Liver (tissue), 9 donors: ENCODE data around the gene TXNDC11. TPM values are rescaled to one million over a fixed set of nuclear protein-coding genes. Genes with fewer than 3 reads are reported as not detected.

ENCODE experiments used
- DNase-seq: peaks from one replicate; pipeline ENCODE4 v3.0.0-alpha.2; 2017; ENCODE audit warnings: low spot score
- H3K27ac ChIP-seq, 2 donors: one replicate each; pipeline ENCODE4 v1.7.0; 2013; ENCODE audit warnings: inconsistent platforms in 2 of 2, low read length in 2 of 2, control low read depth in 1 of 2, low read depth in 1 of 2, mild to moderate bottlenecking in 1 of 2
- H3K27me3 ChIP-seq, 4 donors: one replicate each; pipeline versions ENCODE4 v1.6.1 to v1.7.0; 2013; ENCODE audit warnings: low read length in 3 of 4, inconsistent platforms in 1 of 4, mild to moderate bottlenecking in 1 of 4, moderate library complexity in 1 of 4; ENCODE audit not compliant: control insufficient read depth in 4 of 4, insufficient read depth in 4 of 4
- H3K36me3 ChIP-seq, 4 donors: one replicate each; pipeline versions ENCODE4 v1.6.1 to v1.7.0; 2013; ENCODE audit warnings: low read length in 3 of 4, mild to moderate bottlenecking in 3 of 4, low read depth in 1 of 4, moderate library complexity in 1 of 4; ENCODE audit not compliant: control insufficient read depth in 4 of 4, insufficient read depth in 3 of 4
- H3K4me1 ChIP-seq, 4 donors: one replicate each; pipeline versions ENCODE4 v1.6.1 to v1.7.0; 2013; ENCODE audit warnings: low read length in 3 of 4, mild to moderate bottlenecking in 3 of 4, moderate library complexity in 1 of 4; ENCODE audit not compliant: control insufficient read depth in 4 of 4, insufficient read depth in 4 of 4
- H3K4me3 ChIP-seq, 3 donors: one replicate each; pipeline versions ENCODE4 v1.6.1 to v1.7.0; 2013; ENCODE audit warnings: low read length in 3 of 3, control low read depth in 1 of 3, low read depth in 1 of 3, mild to moderate bottlenecking in 1 of 3
- H3K9ac ChIP-seq, 2 donors: one replicate each; pipeline ENCODE4 v1.7.0; 2013; ENCODE audit warnings: low read length in 2 of 2, mild to moderate bottlenecking in 2 of 2, moderate library complexity in 2 of 2, control low read depth in 1 of 2, low read depth in 1 of 2
- H3K9me3 ChIP-seq, 4 donors: one replicate each; pipeline versions ENCODE4 v1.6.1 to v1.7.0; 2013; ENCODE audit warnings: low read length in 3 of 4; ENCODE audit not compliant: control insufficient read depth in 4 of 4
- ATF3 ChIP-seq: IDR thresholded peaks from 2 replicates; pipeline ENCODE4 v1.6.1; 2016; ENCODE audit warnings: antibody characterized with exemption
- EGR1 ChIP-seq, 2 donors: IDR thresholded peaks; 2 replicates each; pipeline ENCODE4 v1.6.1; 2016 to 2018; ENCODE audit warnings: antibody characterized with exemption in 2 of 2, low read depth in 2 of 2
- FOXA1 ChIP-seq: IDR thresholded peaks from 2 replicates; pipeline ENCODE4 v1.6.1; 2016; ENCODE audit warnings: antibody characterized with exemption
- FOXA2 ChIP-seq: IDR thresholded peaks from 2 replicates; pipeline ENCODE4 v1.6.1; 2016; ENCODE audit warnings: antibody characterized with exemption
- GABPA ChIP-seq, 2 donors: IDR thresholded peaks in 1 of 2; conservative IDR thresholded peaks in 1 of 2; 2 replicates each; pipeline ENCODE4 v1.6.1; 2016; ENCODE audit warnings: antibody characterized with exemption in 2 of 2, mild to moderate bottlenecking in 1 of 2, moderate library complexity in 1 of 2
- HNF4A ChIP-seq, 2 donors: conservative IDR thresholded peaks; 2 replicates each; pipeline ENCODE4 v1.6.1; 2016; ENCODE audit warnings: antibody characterized with exemption in 2 of 2, mild to moderate bottlenecking in 2 of 2
- HNF4G ChIP-seq: IDR thresholded peaks from 2 replicates; pipeline ENCODE4 v1.6.1; 2016; ENCODE audit warnings: antibody characterized with exemption
- JUND ChIP-seq, 2 donors: IDR thresholded peaks; 2 replicates each; pipeline ENCODE4 v1.6.1; 2016; ENCODE audit warnings: antibody characterized with exemption in 2 of 2
- NR2F2 ChIP-seq: IDR thresholded peaks from 2 replicates; pipeline ENCODE4 v1.6.1; 2016; ENCODE audit warnings: antibody characterized with exemption
- RAD21 ChIP-seq, 2 donors: IDR thresholded peaks; 2 replicates each; pipeline ENCODE4 v1.6.1; 2016; ENCODE audit warnings: antibody characterized with exemption in 2 of 2, mild to moderate bottlenecking in 2 of 2
- RXRA ChIP-seq, 2 donors: IDR thresholded peaks; 2 replicates each; pipeline ENCODE4 v1.6.1; 2017 to 2018; ENCODE audit warnings: antibody characterized with exemption in 2 of 2, mild to moderate bottlenecking in 1 of 2
- SP1 ChIP-seq: IDR thresholded peaks from 2 replicates; pipeline ENCODE4 v1.6.1; 2018; ENCODE audit warnings: antibody characterized with exemption, mild to moderate bottlenecking
- TAF1 ChIP-seq: conservative IDR thresholded peaks from 2 replicates; pipeline ENCODE4 v1.6.1; 2016; ENCODE audit warnings: antibody characterized with exemption, mild to moderate bottlenecking
- YY1 ChIP-seq: IDR thresholded peaks from 2 replicates; pipeline ENCODE4 v1.6.1; 2016; ENCODE audit warnings: antibody characterized with exemption, mild to moderate bottlenecking
- whole genome bisulfite sequencing: extraction: QIAGEN DNeasy Blood & Tissue Kit; methylation state at CpG from one replicate; pipeline ENCODE4 v1.1.7; 2013; 5-methylcytosine and 5-hydroxymethylcytosine counted together
- polyA plus RNA-seq, 2 donors: library from polyadenylated mRNA; stranded (reverse) in 1 of 2; unstranded in 1 of 2; fragments of 200-250 nt in 1 of 2; fragments of >200 nt in 1 of 2; fragmentation: Nextera tagmentation in 1 of 2; extraction: Ambion mirVana in 1 of 2; gene quantifications; one replicate each; pipeline versions ENCODE4 v1.2.1 to v1.2.3, GENCODE V29; 2013 to 2015
- total RNA-seq, 2 donors: library from RNA; depleted of rRNA; stranded (reverse); fragments of >200 nt; gene quantifications; one replicate each; pipeline ENCODE4 v1.2.3, GENCODE V29; 2014
- TF ChIP-seq, protein P1 (sequence below): IDR thresholded peaks from 2 replicates; pipeline ENCODE4 v1.6.1; 2016; ENCODE audit warnings: antibody characterized with exemption
- TF ChIP-seq, protein P2 (sequence below): IDR thresholded peaks from 2 replicates; pipeline ENCODE4 v1.6.1; 2016; ENCODE audit warnings: antibody characterized with exemption, mild to moderate bottlenecking
- donor health status: healthy.
- donor health status: healthy.
- donor health status: healthy.
- donor health status: healthy.
- donor health status: healthy.

The TXNDC11 gene
- total and polyA plus RNA-seq, 4 donors = 26.4 to 63.5 (median 48.5) TPM

DNA sequence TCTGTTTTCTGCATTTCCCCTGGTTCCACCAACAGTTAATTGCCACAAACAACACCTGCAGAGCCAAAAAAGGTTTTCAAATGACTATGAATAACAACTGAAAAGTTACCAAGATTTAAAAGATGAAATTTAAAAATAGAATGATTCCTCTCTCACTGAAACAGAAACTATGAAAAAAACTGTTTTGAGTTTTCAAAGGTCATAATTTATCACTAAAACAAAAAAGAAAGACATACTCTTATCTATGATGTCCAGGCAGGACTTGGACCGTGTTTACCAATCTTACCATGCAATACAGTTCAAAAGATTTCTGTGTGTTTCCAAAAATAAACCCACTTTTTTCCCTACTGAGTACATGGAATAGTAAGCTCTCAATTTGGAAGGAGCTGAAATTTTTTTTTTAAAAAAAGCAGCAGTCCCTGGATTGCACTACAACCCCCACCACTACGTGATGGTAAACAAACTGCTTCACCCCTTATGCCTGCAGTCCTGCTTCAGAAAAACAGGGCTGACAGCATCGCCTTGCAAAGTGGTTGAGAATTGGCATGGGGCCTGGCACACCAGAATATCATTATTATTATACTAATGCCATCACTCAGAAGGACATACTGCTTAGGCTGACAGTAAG is 8.5 kb downstream of the TXNDC11 start:
- TF ChIP-seq RXRA (IDR thresholded peaks at IDR 0.05) = peak in 1 of 2 donors; percentile 34
- TF ChIP-seq SP1 = peak; percentile 11
- TF ChIP-seq TAF1 = no peak
- TF ChIP-seq JUND (IDR thresholded peaks at IDR 0.05) = no peak

DNA sequence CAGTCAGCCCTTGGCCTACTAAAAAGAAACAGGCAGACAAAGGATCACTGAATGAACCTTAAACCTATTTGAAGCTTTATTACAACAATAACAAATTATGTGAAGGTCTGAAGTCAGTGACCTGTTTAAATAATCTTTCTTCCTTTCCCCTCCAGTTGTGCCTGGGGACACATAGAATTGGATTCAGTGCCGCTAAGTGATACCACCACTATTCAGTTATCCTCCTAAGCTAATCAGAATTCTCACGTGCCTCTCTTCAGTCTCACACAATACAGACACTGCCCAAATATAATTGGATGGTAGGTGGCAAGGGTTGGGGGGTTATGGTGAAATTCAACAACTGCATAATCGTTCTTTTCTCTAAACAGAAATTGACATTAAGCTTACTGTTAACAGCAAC is 11.4 kb downstream of the TXNDC11 start:
- H3K36me3 ChIP-seq = peaks cover 9 to 37% (median 21%) of the 10 kb centered on the region in 4 donors
- DNase-seq = no peak
- 77% methylated on average over 3 of the region's 3 CpGs for WGBS
- no peaks in the 10 kb centered on the region for H3K27me3 ChIP-seq
- H3K4me3 ChIP-seq = no peak overlapping the region
- TF ChIP-seq HNF4A (conservative IDR thresholded peaks at IDR 0.05) (no peak), FOXA2 (no peak), EGR1 (IDR thresholded peaks at IDR 0.05; ENCODE audit: low read depth in 2 of 2) (no peak)
- H3K9ac ChIP-seq = no peak overlapping the region
- H3K4me1 ChIP-seq = peaks cover 7 to 57% (median 40%) of the 10 kb centered on the region in 4 donors
- no peaks in the 10 kb centered on the region for H3K9me3 ChIP-seq
- H3K27ac ChIP-seq = no peak overlapping the region

More for the DNA sequence above, 8.5 kb downstream of the TXNDC11 start:
- no peaks in the 10 kb centered on the region for H3K27me3 ChIP-seq
- H3K27ac ChIP-seq = peak overlapping the region; percentile 51 to 64
- DNase-seq = no peak
- H3K4me1 ChIP-seq = peaks cover 6 to 56% (median 54%) of the 10 kb centered on the region in 4 donors
- 16% methylated on average over 3 of the region's 3 CpGs for WGBS
- no peak overlapping the region for H3K9ac ChIP-seq
- H3K9me3 ChIP-seq = no peaks in the 10 kb centered on the region
- peaks cover 13 to 37% (median 20%) of the 10 kb centered on the region in 4 donors for H3K36me3 ChIP-seq
- H3K4me3 ChIP-seq = no peak overlapping the region

DNA sequence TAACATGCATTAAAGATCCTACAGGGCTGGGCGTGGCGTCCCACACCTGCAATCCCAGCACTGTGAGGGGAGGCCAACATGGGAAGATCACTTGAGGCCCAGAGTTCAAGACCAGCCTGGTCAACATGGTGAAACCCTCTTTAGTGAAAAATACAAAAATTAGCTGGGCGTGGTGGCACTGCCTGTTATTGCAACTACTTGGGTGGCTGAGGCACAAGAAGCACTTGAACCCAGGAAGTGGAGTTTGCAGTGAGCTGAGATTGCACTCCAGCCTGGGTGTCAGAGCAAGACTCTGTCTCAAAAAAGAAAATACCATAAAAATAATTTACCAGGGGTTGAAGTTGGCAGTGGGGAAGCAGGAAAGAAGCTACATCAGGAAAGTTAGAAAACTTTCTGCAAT is 12.9 kb downstream of the TXNDC11 start:
- TF ChIP-seq TAF1 (no peak), FOXA1 (no peak), JUND (IDR thresholded peaks at IDR 0.05) (no peak), ATF3 (no peak), GABPA (IDR thresholded peaks at IDR 0.05 in 1 of 2, conservative IDR thresholded peaks at IDR 0.05 in 1 of 2) (no peak), NR2F2 (no peak), SP1 (no peak), RXRA (IDR thresholded peaks at IDR 0.05) (no peak), HNF4G (no peak), RAD21 (IDR thresholded peaks at IDR 0.05) (no peak), YY1 (no peak)
- TF ChIP-seq, protein P1, sequence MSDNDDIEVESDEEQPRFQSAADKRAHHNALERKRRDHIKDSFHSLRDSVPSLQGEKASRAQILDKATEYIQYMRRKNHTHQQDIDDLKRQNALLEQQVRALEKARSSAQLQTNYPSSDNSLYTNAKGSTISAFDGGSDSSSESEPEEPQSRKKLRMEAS = no peak
- TF ChIP-seq, protein P2, sequence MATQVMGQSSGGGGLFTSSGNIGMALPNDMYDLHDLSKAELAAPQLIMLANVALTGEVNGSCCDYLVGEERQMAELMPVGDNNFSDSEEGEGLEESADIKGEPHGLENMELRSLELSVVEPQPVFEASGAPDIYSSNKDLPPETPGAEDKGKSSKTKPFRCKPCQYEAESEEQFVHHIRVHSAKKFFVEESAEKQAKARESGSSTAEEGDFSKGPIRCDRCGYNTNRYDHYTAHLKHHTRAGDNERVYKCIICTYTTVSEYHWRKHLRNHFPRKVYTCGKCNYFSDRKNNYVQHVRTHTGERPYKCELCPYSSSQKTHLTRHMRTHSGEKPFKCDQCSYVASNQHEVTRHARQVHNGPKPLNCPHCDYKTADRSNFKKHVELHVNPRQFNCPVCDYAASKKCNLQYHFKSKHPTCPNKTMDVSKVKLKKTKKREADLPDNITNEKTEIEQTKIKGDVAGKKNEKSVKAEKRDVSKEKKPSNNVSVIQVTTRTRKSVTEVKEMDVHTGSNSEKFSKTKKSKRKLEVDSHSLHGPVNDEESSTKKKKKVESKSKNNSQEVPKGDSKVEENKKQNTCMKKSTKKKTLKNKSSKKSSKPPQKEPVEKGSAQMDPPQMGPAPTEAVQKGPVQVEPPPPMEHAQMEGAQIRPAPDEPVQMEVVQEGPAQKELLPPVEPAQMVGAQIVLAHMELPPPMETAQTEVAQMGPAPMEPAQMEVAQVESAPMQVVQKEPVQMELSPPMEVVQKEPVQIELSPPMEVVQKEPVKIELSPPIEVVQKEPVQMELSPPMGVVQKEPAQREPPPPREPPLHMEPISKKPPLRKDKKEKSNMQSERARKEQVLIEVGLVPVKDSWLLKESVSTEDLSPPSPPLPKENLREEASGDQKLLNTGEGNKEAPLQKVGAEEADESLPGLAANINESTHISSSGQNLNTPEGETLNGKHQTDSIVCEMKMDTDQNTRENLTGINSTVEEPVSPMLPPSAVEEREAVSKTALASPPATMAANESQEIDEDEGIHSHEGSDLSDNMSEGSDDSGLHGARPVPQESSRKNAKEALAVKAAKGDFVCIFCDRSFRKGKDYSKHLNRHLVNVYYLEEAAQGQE = no peak
- Histone ChIP-seq H3K27ac (no peak overlapping the region), H3K4me3 (no peak overlapping the region), H3K27me3 (no peaks in the 10 kb centered on the region), H3K4me1 (peaks cover 9 to 55% (median 32%) of the 10 kb centered on the region in 4 donors), H3K9me3 (no peaks in the 10 kb centered on the region), H3K9ac (no peak overlapping the region), H3K36me3 (peaks cover 9 to 30% (median 20%) of the 10 kb centered on the region in 4 donors)
- 97% methylated on average over 3 of the region's 3 CpGs for WGBS
- DNase-seq = no peak
